GM04503 (cell line): ENCODE results near the gene SDK2.
A peak's percentile ranks its signal among the peaks of the same experiment; 100 is the strongest.
"Not testable (repeated sequence)": the region's sequence is repeated elsewhere in the genome, so short reads cannot be mapped to it uniquely, and the experiment has no call there.

Experiments
- DNase-seq: peaks from one replicate; pipeline ENCODE4 v3.0.0-alpha.2; 2012; ENCODE audit warnings: low read depth

Gene SDK2

DNA sequence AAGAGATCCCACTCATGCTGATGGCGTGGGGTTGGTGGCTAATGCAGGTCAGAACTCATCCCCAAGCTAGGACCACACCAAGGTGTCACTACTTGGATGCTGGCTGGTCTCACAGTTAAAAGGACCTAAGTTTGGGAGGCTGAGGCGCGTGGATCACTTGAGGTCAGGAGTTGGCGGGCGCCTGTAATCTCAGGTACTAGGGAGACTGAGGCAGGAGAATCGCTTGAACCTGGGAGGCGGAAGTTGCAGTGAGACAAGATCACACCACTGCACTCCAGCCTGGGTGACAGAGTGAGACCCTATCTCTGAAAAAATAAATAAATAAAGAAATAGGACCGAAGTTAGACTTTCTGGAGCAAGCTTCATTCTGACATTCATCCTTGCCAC, 325.8 kb downstream of the SDK2 start:
- no peak for DNase-seq

DNA sequence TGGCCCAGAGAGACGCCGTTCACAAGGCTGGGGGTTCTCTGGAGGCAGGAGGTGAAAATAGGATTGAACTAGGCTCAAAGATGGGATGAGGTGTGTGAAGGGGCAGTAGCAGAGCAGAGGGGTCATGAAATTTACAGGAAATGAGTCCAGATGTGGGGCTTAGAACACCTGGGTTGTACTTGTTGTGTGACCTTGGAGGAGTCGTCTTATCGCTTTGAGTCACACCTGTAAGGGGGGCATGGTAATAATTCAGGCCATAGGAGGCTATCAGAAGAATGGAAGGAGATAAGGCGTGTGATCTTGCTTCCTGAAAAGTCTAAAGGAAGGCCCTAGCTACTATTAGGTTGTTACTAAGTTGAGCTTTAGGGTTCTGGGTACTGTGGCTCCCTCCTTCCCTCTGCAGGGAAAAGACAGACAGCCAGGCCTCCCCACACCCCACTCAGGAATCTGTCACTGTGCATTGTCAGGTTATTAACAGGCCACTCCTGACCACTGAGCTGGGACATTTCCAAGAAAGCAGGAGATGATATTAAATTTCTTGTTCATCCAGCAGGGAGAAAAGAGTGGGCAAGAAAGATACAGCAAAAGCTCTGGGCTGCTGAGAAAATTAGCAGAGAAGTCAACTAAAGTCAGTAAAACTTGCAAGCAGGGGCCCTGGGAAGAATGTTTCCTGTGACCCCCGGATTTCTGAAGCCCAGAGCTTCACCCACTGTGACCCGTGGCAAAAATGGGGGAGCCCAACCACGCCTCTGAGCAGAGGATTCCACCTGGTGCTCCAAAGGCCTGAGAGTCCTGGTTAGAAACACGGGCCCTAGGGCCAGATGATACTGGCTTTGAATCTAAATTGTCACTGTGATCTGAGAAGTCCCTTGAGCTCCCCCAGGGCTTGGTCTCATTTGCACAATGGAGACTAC, 326.5 kb downstream of the SDK2 start:
- DNase-seq: no peak

DNA sequence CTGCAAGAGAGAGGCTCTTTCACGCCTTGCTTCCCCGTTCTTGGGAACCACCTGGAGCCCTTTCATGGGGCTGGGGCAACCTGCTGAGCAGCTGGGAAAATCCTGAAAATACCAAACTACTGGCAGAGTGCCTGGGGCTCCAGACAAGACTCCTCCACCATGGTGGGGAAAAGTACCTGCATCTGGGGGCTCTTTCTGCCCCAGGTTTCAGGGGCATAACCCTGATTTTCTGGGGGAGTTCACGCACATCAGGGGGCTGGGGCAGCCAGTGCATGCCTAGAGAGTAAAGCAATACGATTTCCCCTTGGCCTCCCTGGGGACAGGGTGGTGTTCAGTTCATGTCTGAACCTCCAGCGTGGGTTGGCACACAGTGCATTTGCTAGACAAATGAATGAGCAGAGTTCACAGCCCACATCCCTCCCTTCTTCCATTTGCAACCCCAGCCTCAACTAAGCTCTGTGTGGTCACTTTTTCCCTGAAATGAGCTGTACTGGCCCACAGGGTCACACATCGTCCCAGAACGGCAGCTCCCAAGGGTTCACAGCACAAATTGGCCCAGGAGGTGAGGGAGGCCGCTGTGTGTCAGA, 327.2 kb downstream of the SDK2 start:
- DNase-seq: no peak

DNA sequence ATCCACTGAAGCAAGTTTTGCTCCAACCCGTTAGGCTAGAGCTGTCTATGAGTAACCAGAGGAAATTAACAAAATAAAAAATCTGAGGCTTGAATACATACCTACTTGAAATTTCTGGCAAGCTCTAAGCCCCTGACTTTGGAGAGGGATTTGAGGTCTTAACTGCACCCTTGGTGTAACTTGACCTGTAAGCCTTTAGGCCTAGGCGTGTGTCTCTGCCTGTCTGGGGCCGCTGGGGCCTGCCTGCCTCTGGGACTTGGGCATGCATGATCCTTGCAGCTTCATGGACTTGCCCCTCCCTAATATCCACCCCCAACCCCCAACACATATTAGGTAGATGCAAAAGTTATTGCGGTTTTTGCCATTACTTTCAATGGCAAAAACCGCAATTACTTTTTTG, 328.8 kb downstream of the SDK2 start:
- DNase-seq: no peak

DNA sequence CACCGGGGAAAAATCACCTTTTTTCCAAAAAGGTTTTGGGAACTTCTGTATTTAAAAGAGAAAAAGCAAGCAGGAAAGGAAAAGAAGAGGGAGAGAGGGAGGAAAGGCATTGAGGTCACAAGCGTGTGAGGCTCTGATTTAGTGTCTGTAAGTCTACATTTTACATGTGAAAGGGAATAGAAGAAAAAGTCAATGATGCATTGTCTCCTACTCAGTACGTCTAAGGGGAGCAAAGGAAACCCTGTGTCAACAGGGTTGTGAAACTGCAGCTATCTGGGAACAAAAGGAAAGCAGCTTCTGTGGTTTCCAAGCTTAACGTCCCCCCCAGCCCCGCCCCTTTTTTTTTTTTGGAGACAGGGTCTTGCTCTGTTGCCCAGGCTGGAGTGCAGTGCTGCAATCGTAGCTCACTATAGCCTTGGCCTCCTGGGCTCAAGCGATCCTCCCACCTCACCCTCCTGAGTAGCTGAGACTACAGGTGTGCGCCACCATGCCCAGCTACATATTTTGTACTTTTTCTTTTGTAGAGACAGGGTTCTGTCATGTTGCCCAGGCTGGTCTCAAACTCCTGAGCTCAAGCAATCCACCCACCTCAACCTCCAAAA, 330.6 kb downstream of the SDK2 start:
- no peak for DNase-seq

DNA sequence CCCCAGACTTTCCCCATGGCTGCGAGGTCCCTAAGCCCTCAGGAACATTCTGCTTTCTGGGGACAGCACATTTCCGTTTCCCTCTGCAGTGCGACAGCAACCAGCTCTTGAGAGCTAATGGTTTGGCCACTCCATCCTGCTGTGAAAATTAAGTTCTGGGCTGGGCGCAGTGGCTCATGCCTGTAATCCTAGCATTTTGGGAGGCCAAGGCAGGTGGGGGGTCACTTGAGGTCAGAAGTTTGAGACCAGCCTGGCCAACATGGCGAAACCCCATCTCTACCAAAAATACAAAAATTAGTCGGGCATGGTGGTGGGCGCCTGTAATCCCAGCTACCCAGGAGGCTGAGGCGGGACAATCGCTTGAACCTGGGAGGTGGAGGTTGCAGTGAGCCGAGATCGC, 331.4 kb downstream of the SDK2 start:
- DNase-seq: not testable (repeated sequence)

DNA sequence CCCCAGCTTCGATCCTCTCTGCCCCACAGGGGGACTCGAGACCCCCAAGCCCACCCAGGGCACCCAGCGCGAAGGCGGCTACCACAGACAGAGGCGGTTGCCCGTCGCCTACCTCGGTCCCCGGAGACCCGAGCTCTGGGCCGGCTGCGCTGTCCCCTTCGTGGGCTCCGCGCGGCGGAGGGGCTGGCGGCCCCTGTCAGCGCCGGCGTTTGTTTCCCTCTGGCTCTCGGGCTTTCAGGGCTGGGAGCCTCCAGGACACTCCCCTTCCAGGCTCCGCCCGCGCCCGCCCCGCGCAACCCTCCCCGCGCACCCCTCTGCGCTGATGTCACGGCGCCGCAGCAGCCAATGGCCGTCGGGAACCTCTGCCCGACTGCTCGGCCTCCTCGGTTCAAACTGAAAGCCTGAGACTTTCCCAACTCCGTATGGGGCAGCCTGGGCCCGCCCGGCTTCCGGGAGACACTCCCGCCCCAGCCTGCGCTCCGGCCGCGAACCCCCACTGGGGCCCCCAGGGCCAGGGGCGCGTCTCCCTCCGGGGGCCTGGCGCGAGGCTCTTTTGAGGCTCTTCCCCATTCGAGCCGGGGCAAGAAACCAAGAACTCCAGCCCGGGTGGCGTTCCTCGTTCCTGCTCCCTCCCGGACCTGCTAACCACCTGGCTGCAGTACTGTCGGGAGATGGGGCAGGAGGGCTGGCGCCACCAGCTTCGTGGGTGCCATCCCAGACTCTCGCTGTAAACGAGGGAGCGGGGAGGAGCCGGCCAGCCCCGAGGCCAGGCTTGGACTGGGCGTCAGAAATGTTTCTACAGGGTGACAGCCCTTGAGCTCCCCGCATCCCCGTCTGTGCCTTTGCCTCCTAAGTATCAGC, 332.2 kb downstream of the SDK2 start, which contains the start of gene CDC42EP4:
TSS of gene CDC42EP4 (minus strand) at position 221 of the 861 bp plus-strand sequence. CDS start 25,501 bp downstream, outside the sequence.
- peak; percentile 64 for DNase-seq

DNA sequence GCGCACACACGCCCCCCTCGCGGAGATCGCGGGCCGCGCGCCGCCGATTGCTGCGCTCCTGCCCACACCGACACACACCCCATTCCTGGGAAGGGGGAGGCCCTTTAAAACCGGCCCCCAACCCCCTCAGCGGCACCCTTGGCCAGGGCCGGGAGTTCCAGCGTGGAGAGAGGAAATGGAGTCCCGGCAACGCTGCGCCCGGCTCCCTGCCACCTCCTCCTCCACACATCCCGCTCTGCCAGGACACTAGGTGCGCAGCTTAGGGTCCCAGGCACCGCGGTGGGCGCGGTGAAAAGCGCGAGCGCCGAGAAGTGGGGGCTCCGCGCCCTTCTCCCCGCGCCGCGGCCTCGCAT, 332.8 kb downstream of the SDK2 start:
- no peak for DNase-seq

DNA sequence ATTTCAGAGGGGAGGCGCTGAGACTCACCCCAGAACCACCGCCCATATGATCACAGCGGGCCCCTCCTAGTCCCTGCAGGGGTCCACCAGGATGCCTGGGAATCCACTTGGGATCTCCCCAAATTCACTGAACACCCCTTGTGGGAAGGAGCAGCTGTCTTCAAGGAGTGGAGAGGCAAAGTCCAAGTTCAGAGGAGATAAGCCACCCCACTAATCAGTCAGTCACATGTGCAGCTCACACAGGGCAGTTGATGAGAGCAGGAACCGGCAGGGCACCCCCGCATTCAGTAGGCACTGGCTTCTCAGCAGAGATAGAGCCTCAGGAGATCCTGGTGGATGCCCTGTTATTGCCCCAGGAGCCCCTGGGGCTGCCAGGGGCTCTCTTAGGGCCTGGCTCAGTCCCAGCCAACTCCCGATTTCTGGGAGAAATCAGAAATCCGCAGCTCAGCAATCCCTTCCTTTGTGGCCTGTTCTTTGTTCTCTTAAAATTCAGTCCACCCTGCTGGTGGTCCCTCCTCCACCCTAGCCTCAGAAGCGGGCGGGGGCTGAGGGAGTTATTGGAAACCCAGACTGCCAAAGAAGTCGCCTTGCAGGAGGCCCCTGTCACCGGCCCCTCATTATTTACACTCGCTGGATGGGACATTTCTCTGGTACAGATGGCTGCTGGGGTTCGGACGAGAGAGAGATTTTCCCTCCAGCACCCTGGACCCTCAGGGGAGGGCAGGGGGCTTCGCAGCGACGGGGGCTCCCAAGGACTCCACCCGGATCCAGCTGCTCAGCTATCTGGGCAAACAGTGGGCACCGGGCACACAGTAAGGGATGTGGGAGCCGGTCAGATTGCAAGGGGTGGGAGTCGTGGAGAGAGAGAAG, 334.3 kb downstream of the SDK2 start:
- no peak for DNase-seq

DNA sequence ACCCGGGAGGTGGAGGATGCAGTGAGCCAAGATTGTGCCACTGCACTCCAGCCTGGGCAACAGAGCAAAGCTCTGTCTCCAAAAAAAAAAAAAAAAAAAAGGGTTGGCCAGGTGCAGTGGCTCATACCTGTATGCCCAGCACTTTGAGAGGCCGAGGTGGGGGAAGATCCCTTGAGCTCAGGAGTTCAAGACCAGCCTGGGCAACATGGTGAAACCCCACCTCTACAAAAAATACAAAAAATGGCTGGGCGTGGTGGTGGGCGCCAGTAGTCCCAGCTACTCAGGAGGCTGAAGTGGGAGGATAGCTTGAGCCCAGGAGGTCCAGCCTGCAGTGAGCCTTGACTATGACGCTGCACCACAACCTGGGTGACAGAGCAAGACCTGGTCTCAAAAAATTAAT, 335.3 kb downstream of the SDK2 start:
- not testable (repeated sequence) for DNase-seq

DNA sequence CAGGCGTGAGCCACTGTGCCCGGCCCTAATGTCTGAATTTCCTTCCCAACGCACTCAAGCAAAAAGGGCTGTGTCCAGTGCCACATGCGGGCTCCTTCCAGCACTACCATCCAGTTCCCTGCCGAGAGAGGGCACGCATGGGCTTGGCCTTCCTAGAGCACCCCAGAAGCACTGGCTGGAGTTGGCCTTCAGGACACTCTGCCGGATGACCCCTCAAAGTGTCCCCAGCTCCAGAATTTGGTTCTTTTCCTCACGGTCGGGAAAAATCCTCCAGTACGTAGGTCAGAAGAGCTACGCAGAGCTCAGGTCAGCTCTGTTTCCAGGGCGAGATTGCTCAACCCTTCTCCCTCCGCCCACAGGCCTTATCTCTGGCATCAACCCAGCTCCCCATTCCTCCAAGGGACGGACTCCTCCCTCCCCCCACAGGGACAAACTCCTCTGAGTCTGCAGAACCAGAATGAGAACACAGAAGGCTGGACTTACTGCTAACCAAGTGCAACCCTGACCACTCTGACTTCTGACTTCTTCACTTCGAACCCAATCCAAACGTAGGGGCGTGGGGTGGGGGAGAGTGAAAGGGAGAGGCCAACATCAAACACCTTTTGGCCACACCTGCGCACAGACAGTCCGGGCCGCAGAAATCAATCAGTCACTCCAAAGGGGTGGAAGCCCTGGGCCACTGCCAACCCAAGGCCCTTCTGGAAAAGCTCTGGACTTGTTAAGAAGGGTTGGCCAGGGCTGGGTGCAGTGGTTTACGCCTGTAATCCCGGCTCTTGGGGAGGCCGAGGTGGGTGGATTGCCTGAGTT, 336.0 kb downstream of the SDK2 start:
- DNase-seq: peak; percentile 46

DNA sequence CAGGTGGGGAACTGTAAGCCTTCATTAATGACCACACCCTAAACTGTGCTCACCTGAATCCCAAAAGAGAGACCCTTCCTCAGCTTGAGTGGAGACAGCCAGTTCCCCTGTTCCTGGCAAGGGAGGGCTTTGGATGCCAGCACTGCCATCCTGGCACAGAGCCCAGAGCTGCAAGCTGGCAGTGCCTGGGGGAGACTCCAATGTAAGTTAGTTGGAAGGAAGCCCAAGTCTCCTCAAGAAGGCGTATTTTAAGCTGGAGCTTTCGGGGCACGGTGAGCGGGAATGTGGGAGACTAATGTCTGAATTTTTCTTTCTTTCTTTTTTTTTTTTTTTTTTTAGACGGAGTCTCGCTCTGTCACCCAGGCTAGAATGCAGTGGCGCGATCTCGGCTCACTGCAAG, 337.1 kb downstream of the SDK2 start:
- no peak for DNase-seq

DNA sequence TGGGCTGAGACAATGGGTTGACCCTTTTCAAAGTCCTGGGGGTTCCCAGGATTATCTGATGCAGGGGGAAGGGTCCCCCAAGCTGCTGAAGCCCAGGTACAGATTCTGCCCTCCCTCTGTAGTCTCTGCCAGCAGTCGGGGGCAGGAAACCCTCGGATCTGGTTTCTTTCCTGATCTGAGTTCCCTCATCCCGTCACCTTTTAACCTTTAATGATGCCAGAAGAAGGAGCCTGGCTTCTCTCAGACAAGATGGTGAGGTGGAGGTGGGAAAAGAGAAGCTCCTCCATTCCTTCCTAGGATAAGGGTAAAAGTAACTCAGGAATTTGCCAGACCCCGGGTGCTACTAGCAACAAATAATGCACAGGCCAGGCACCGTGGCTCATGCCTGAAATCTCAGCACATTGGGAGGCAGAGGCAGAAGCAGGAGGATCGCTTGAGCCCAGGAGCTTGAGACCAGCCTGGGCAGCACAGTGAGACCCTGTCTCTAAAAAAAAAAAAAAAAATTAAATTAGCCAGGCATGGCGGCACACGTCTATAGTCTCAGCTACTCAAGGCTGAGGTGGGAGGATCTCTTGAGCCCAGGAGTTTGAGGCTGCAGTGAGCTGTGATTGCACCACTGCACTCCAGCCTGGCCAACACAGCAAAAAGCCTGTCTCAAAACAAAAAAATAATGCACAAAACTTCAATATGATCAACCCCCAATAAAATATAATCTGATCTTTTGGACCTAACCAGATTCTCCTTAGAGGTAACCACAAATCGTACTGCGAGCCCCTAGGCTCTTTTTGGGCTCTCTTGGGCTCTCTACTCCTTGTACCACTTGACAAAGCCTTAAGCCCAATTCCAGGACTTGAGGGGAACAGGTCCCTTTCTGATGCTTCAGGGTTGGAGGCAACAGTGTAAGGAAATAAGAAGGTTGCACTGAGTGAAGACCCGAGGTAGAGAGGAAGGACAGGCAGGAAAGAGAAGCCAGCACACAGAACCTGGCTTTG, 338.1 kb downstream of the SDK2 start:
- no peak for DNase-seq

DNA sequence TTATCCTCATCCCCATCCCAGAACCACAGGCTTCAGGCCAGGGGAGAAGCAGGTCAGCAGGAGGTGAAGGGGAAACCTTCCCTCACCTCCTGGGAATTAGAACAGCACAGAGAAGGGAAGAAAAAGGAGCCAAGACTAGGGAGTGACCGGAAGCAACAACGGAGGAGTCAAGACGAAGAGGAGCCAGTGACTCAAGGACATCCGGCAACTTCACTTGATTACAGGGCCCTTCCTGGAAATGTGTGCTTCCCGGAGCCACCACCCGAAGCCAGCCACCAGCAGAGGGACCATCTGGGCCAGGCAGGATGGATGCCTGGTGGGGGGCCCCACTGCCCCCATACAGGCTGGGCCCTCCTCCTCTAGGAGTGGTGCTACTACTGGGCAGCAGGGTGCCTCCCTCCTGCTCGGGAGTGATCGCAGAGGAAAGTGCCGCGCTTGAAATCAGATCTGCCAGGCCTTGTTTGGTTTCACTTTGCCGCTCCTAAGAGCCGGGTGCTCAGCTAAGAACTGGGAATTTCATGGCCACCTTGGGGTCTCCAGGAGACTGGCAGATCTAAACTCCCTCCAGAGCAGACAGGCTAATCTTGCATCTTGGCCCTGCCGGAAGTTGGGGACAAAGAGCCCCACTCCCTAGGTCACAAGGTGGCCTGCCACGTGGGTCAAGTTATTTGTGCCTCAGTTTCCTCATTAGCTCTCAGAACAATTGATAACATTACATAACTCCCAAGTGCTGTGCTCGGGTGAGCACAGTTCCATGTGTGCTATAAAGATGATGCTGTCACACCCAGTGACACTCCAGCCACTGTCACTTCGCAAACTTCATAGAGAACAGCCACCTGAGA, 339.1 kb downstream of the SDK2 start:
- DNase-seq: peak; percentile 74

DNA sequence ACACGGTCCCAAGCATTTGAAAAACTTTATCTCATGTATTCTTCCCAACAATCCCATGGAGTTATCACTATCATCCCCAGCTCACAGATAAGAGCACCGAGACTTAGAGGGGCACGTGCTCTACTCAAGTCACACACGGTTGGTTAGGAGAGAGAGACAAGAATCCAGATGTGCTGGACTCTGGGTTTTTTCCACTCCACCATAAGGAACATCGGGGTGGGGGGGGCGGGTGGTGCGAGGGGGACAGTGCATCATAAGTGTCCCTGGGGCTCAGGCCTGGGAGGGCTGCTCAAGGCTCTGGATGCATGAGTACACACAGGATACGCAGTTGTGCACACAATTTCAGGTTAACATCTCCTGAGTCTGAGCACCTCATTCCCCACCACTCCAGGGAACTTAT, 339.8 kb downstream of the SDK2 start:
- no peak for DNase-seq

DNA sequence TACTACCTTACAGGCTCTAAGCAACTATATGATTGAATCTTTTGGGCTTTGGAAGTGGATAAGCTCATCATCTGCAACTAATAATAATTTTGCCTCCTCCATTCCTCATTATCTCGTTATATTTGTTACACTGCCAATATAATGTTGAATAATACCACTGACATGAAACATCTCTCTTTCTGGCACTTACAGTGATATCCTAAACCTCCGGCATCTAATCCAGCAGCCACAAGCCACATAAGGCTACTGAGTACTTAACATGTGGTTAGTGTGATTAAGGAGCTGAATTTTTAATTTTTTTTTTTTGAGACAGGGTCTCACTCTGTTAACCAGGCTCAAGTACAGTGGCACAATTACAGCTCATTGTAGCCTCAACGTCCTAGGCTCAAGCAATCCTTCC, 342.1 kb downstream of the SDK2 start:
- DNase-seq: no peak

DNA sequence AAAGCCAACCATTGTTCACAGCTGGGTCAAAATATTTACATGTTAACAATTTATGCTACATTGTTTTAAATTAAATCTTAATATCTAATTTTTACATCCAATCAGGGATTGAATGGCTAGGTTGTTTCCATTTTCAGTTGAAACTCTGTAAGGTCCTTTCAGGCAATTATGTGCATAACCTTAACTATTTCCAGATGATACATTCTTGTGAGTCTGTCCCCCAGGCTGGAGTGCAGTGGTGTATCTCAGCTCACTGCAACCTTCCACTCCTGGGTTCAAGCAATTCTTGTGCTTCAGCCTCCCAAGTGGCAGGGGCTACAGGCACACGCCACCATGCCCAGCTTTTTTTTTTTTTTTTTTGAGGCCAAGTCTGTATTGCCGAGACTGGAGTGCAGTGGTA, 342.9 kb downstream of the SDK2 start:
- DNase-seq: no peak

DNA sequence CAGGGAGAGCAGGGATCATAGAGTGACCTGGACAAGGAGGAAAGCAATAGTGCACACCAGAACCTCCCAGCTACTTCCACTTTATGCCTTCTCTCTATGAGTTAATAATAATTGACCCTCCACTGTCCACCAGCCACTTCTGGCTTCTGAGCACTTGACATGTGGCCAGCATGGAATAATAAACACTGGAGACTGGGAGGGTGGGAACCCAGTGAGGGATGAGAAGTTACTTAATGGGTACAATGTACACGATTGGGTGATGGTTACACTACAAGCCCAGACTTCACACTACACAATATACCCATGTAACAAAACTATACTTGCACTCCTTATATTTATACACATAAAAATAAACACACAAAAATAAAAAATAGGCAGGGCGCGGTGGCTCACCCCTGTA, 343.9 kb downstream of the SDK2 start:
- no peak for DNase-seq
